Neural cell (in vitro differentiated cells): Measurements from ENCODE around the gene UMODL1. TPM values are rescaled to one million over a fixed set of nuclear protein-coding genes. Genes with fewer than 3 reads are reported as not detected.

Experiments
- H2AFZ ChIP-seq: fragments of 200-600, 300-800 bp; sonication (generic), shearing (Covaris generic); 2 replicates; pipeline ENCODE4 v1.6.0; 2014; ENCODE audit warnings: low read depth, mild to moderate bottlenecking, antibody characterized with exemption, low read length, moderate library complexity
- H3F3A ChIP-seq: fragments of 200-600 bp; shearing (Covaris generic); 2 replicates; pipeline ENCODE4 v1.6.1; 2016; ENCODE audit warnings: mild to moderate bottlenecking, moderate library complexity, mixed read lengths, antibody characterized with exemption, low read length; ENCODE audit not compliant: insufficient read depth, poor library complexity, severe bottlenecking
- H3K27ac ChIP-seq: fragments of 200-600, 300-800 bp; sonication (generic), shearing (Covaris generic); 2 replicates; pipeline ENCODE4 v1.5.1; 2014; ENCODE audit warnings: mild to moderate bottlenecking, low read length, moderate library complexity
- H3K27me3 ChIP-seq: fragments of 300-800, 200-600 bp; sonication (generic), shearing (Covaris generic); 2 replicates; pipeline ENCODE4 v1.6.0; 2014; ENCODE audit warnings: mild to moderate bottlenecking, low read depth, low read length, moderate library complexity; ENCODE audit not compliant: insufficient read depth
- H3K36me3 ChIP-seq: fragments of 300-800, 200-600 bp; sonication (generic), shearing (Covaris generic); 2 replicates; pipeline ENCODE4 v1.5.1; 2014; ENCODE audit warnings: mild to moderate bottlenecking, antibody characterized with exemption, low read length, moderate library complexity; ENCODE audit not compliant: insufficient read depth
- H3K4me2 ChIP-seq: fragments of 300-800, 200-600 bp; sonication (generic), shearing (Covaris generic); 2 replicates; pipeline ENCODE4 v1.6.0; 2014; ENCODE audit warnings: mild to moderate bottlenecking, low read length
- H3K4me3 ChIP-seq: fragments of 300-800, 200-600 bp; sonication (generic), shearing (Covaris generic); 2 replicates; pipeline ENCODE4 v1.5.1; 2014; ENCODE audit warnings: mild to moderate bottlenecking, low read length, moderate library complexity
- H3K79me2 ChIP-seq: fragments of 200-600 bp; shearing (Covaris generic); replicated peaks from 2 replicates; pipeline ENCODE4 v1.6.0; 2014; ENCODE audit warnings: mild to moderate bottlenecking, low read length, moderate library complexity; ENCODE audit not compliant: insufficient read depth
- H3K9ac ChIP-seq: fragments of 300-800, 200-600 bp; sonication (generic), shearing (Covaris generic); 2 replicates; pipeline ENCODE4 v1.6.1; 2016; ENCODE audit warnings: mild to moderate bottlenecking, low read length, mixed read lengths
- H3K9me2 ChIP-seq: fragments of 200-600 bp; shearing (Covaris generic); 2 replicates; pipeline ENCODE4 v1.6.1; 2016; ENCODE audit warnings: mild to moderate bottlenecking, low read length, mixed read lengths; ENCODE audit not compliant: insufficient read depth
- H3K9me3 ChIP-seq: fragments of 200-600, 300-800 bp; sonication (generic), shearing (Covaris generic); 2 replicates; pipeline ENCODE4 v1.6.1; 2016; ENCODE audit warnings: mild to moderate bottlenecking, mixed run types, low read length, moderate library complexity, mixed read lengths
- H4K20me1 ChIP-seq: fragments of 200-600 bp; shearing (Covaris generic); 2 replicates; pipeline ENCODE4 v1.6.1; 2016; ENCODE audit warnings: mild to moderate bottlenecking, mixed run types; ENCODE audit not compliant: insufficient read depth
- EP300 ChIP-seq: fragments of 450-650 bp; conservative IDR thresholded peaks from 2 replicates; pipeline ENCODE4 v1.6.1; 2014; ENCODE audit warnings: antibody characterized with exemption, mild to moderate bottlenecking, moderate library complexity; ENCODE audit not compliant: poor library complexity, severe bottlenecking
- EZH2 ChIP-seq: fragments of 200-600, 300-800 bp; shearing (Covaris generic), sonication (generic); IDR thresholded peaks from 2 replicates; pipeline ENCODE4 v1.6.1; 2014; ENCODE audit warnings: antibody characterized with exemption, low read length, borderline replicate concordance, mild to moderate bottlenecking; ENCODE audit not compliant: insufficient read depth, poor library complexity, severe bottlenecking
- MXI1 ChIP-seq: fragments of 450-650 bp; conservative IDR thresholded peaks from 2 replicates; pipeline ENCODE4 v1.6.1; 2014; ENCODE audit warnings: antibody characterized with exemption, mild to moderate bottlenecking; ENCODE audit not compliant: poor library complexity, severe bottlenecking
- POLR2AphosphoS5 ChIP-seq: IDR thresholded peaks from 2 replicates; pipeline ENCODE4 v1.6.1; 2012
- RAD21 ChIP-seq: fragments of 450-650 bp; conservative IDR thresholded peaks from 2 replicates; pipeline ENCODE4 v1.6.1; 2014; ENCODE audit warnings: antibody characterized with exemption, mild to moderate bottlenecking, moderate library complexity
- SMC3 ChIP-seq: fragments of 450-650 bp; conservative IDR thresholded peaks from 2 replicates; pipeline ENCODE4 v1.6.1; 2014; ENCODE audit warnings: antibody characterized with exemption, mild to moderate bottlenecking, moderate library complexity; ENCODE audit not compliant: poor library complexity
- TAF1 ChIP-seq: IDR thresholded peaks from 2 replicates; pipeline ENCODE4 v1.6.1; 2012; ENCODE audit warnings: low read depth
- polyA plus RNA-seq: library from polyadenylated mRNA; depleted of rRNA; stranded (reverse); fragments of >200 nt; gene quantifications from 2 replicates; pipeline ENCODE4 v1.2.3, GENCODE V29; 2014
- TF ChIP-seq, protein P1 (sequence below): IDR thresholded peaks from 2 replicates; pipeline ENCODE4 v1.6.1; 2012; ENCODE audit warnings: borderline replicate concordance
- TF ChIP-seq, protein P2 (sequence below): fragments of 450-650 bp; IDR thresholded peaks from 2 replicates; pipeline ENCODE4 v1.5.1; 2014; ENCODE audit warnings: antibody characterized with exemption, mild to moderate bottlenecking, moderate library complexity; ENCODE audit not compliant: poor library complexity, severe bottlenecking

Gene UMODL1
- polyA plus RNA-seq, 1 donor from 2014 or later = 0.11 TPM

DNA sequence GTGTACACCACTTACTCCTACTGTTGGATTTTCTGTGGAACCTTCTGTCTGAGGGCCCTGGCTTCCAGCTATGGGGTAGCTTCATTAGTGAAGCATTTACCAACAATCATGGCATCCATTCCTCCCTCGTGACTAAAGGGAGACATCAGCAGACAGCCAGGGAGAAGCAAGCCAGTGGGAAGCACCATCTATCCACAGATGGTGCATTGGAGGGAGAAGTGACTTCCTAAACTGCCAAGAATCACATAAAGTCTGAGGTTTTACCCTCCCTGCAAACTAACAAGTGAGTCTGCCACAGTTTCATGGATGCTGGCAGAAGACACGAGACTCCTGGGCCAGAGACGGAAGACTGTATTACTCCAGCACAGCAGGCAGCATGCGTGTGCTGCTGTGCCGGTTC, 31.4 kb downstream of the UMODL1 start:
- H3K4me2 ChIP-seq = no peak overlapping the region
- H3K9me3 ChIP-seq = no peaks in the 10 kb centered on the region
- H3K79me2 ChIP-seq = no peaks in the 10 kb centered on the region
- no peaks in the 10 kb centered on the region for H4K20me1 ChIP-seq
- H3F3A ChIP-seq = no peaks in the 10 kb centered on the region
- no peak overlapping the region for H2AFZ ChIP-seq
- H3K4me3 ChIP-seq = no peak overlapping the region
- no peaks in the 10 kb centered on the region for H3K27me3 ChIP-seq
- H3K27ac ChIP-seq = no peak overlapping the region
- no peak overlapping the region for H3K9ac ChIP-seq
- no peaks in the 10 kb centered on the region for H3K36me3 ChIP-seq
- H3K9me2 ChIP-seq = no peaks in the 10 kb centered on the region
- no peak for TF ChIP-seq RAD21
- no peak for TF ChIP-seq EP300
- no peak for TF ChIP-seq TAF1
- TF ChIP-seq SMC3 = no peak
- TF ChIP-seq POLR2AphosphoS5 = no peak
- no peak for TF ChIP-seq MXI1
- no peak for TF ChIP-seq EZH2
- TF ChIP-seq, protein P1, sequence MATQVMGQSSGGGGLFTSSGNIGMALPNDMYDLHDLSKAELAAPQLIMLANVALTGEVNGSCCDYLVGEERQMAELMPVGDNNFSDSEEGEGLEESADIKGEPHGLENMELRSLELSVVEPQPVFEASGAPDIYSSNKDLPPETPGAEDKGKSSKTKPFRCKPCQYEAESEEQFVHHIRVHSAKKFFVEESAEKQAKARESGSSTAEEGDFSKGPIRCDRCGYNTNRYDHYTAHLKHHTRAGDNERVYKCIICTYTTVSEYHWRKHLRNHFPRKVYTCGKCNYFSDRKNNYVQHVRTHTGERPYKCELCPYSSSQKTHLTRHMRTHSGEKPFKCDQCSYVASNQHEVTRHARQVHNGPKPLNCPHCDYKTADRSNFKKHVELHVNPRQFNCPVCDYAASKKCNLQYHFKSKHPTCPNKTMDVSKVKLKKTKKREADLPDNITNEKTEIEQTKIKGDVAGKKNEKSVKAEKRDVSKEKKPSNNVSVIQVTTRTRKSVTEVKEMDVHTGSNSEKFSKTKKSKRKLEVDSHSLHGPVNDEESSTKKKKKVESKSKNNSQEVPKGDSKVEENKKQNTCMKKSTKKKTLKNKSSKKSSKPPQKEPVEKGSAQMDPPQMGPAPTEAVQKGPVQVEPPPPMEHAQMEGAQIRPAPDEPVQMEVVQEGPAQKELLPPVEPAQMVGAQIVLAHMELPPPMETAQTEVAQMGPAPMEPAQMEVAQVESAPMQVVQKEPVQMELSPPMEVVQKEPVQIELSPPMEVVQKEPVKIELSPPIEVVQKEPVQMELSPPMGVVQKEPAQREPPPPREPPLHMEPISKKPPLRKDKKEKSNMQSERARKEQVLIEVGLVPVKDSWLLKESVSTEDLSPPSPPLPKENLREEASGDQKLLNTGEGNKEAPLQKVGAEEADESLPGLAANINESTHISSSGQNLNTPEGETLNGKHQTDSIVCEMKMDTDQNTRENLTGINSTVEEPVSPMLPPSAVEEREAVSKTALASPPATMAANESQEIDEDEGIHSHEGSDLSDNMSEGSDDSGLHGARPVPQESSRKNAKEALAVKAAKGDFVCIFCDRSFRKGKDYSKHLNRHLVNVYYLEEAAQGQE = no peak
- TF ChIP-seq, protein P2, sequence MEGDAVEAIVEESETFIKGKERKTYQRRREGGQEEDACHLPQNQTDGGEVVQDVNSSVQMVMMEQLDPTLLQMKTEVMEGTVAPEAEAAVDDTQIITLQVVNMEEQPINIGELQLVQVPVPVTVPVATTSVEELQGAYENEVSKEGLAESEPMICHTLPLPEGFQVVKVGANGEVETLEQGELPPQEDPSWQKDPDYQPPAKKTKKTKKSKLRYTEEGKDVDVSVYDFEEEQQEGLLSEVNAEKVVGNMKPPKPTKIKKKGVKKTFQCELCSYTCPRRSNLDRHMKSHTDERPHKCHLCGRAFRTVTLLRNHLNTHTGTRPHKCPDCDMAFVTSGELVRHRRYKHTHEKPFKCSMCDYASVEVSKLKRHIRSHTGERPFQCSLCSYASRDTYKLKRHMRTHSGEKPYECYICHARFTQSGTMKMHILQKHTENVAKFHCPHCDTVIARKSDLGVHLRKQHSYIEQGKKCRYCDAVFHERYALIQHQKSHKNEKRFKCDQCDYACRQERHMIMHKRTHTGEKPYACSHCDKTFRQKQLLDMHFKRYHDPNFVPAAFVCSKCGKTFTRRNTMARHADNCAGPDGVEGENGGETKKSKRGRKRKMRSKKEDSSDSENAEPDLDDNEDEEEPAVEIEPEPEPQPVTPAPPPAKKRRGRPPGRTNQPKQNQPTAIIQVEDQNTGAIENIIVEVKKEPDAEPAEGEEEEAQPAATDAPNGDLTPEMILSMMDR = no peak

GRCh38 chr21:42102991-42103390, 31.9 kb downstream of the UMODL1 start:
- no peaks in the 10 kb centered on the region for H3K36me3 ChIP-seq
- H3K4me2 ChIP-seq = no peak overlapping the region
- no peak overlapping the region for H3K27ac ChIP-seq
- no peaks in the 10 kb centered on the region for H3K9me3 ChIP-seq
- no peaks in the 10 kb centered on the region for H4K20me1 ChIP-seq
- H3K9ac ChIP-seq = no peak overlapping the region
- no peaks in the 10 kb centered on the region for H3K27me3 ChIP-seq
- no peak overlapping the region for H2AFZ ChIP-seq
- H3K79me2 ChIP-seq = no peaks in the 10 kb centered on the region
- TF ChIP-seq POLR2AphosphoS5 (no peak), TAF1 (no peak), EZH2 (no peak), EP300 (no peak), MXI1 (no peak), RAD21 (no peak), SMC3 (no peak)
- TF ChIP-seq, protein P2 = no peak
- TF ChIP-seq, protein P1 = no peak
- no peaks in the 10 kb centered on the region for H3F3A ChIP-seq
- no peaks in the 10 kb centered on the region for H3K9me2 ChIP-seq
- H3K4me3 ChIP-seq = no peak overlapping the region
